Measurements from ENCODE around the gene C9orf85.

GRCh38 chr9:72005451-72005850 is 94.0 kb downstream of the C9orf85 start:
- TF ChIP-seq, protein P1, sequence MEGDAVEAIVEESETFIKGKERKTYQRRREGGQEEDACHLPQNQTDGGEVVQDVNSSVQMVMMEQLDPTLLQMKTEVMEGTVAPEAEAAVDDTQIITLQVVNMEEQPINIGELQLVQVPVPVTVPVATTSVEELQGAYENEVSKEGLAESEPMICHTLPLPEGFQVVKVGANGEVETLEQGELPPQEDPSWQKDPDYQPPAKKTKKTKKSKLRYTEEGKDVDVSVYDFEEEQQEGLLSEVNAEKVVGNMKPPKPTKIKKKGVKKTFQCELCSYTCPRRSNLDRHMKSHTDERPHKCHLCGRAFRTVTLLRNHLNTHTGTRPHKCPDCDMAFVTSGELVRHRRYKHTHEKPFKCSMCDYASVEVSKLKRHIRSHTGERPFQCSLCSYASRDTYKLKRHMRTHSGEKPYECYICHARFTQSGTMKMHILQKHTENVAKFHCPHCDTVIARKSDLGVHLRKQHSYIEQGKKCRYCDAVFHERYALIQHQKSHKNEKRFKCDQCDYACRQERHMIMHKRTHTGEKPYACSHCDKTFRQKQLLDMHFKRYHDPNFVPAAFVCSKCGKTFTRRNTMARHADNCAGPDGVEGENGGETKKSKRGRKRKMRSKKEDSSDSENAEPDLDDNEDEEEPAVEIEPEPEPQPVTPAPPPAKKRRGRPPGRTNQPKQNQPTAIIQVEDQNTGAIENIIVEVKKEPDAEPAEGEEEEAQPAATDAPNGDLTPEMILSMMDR (IDR thresholded peaks at IDR 0.05), result no peak
- no peak for TF ChIP-seq POLR2A (IDR thresholded peaks at IDR 0.05)

Data from thyroid gland (tissue), 4 donors.